ENCODE data around the gene PHF12. TPM values are rescaled to one million over a fixed set of nuclear protein-coding genes. Genes with fewer than 3 reads are reported as not detected.

The PHF12 gene
- total and polyA plus RNA-seq, 2 of the 13 experiments (the other 11 are each of a cell fraction or from before 2014, with no cell fraction given), result 9.8 to 17.1 TPM

DNA sequence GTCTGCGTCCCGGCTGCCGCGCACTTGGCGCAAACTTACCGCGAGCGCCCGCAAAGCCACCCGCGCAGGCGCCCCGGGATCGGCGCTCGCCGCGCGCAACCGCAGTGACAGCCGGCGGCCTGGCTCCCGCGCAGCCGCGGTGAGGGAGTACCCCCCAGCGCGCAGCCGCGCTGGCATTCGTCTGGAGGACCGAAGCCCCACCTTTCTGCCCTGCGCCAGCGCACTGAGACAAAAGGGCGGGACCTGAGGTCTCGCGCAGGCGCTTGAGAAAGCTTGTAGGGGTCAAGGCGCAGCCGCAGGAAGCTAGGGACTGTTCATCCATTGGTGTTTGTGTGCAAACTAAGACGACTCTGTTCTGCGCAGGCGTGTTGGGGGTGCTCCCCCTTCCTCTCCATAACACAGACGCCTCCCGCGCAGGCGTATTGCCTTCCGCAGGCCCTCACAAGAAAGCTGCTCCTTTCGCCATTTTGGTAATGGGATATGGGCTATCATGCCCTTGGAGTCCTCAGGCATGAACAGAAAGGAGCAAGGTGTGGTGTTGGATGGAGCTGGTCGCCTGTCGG lies at the start of gene PHF12 (continued):
- TF ChIP-seq, protein P1, sequence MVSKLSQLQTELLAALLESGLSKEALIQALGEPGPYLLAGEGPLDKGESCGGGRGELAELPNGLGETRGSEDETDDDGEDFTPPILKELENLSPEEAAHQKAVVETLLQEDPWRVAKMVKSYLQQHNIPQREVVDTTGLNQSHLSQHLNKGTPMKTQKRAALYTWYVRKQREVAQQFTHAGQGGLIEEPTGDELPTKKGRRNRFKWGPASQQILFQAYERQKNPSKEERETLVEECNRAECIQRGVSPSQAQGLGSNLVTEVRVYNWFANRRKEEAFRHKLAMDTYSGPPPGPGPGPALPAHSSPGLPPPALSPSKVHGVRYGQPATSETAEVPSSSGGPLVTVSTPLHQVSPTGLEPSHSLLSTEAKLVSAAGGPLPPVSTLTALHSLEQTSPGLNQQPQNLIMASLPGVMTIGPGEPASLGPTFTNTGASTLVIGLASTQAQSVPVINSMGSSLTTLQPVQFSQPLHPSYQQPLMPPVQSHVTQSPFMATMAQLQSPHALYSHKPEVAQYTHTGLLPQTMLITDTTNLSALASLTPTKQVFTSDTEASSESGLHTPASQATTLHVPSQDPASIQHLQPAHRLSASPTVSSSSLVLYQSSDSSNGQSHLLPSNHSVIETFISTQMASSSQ (IDR thresholded peaks at IDR 0.05; ENCODE audit: low read depth), result no peak
- TF ChIP-seq, protein P1 (CRISPR knock-in tag; IDR thresholded peaks at IDR 0.05; ENCODE audit: borderline replicate concordance), result no peak
- TF ChIP-seq DR1 (CRISPR knock-in tag; IDR thresholded peaks at IDR 0.05) (0 out of 2 replicates have a peak, but pooled peaks have one; percentile 35), SOX13 (IDR thresholded peaks at IDR 0.05) (no peak), SOX13 (CRISPR knock-in tag; conservative IDR thresholded peaks at IDR 0.05 in 1 of 2, IDR thresholded peaks at IDR 0.05 in 1 of 2) (0 out of 4 replicates have a peak, but pooled peaks of 1 of the 2 experiments have one; percentile 11), THAP11 (CRISPR knock-in tag; IDR thresholded peaks at IDR 0.05) (peak; percentile 91), ZNF143 (CRISPR knock-in tag; IDR thresholded peaks at IDR 0.05) (peak; percentile 65), SRF (IDR thresholded peaks at IDR 0.05; ENCODE audit: low read depth, low read length) (no peak), SP140L (CRISPR knock-in tag; IDR thresholded peaks at IDR 0.05; ENCODE audit: borderline replicate concordance) (0 out of 2 replicates have a peak, but pooled peaks have one; percentile 24), HNRNPLL (IDR thresholded peaks at IDR 0.05; ENCODE audit: low read depth, low read length, poor library complexity, severe bottlenecking) (peak; percentile 100), ZNF614 (CRISPR knock-in tag; IDR thresholded peaks at IDR 0.05; ENCODE audit: borderline replicate concordance) (0 out of 2 replicates have a peak, but pooled peaks have one; percentile 28), ZNF703 (CRISPR knock-in tag; IDR thresholded peaks at IDR 0.05; ENCODE audit: borderline replicate concordance) (no peak), ZNF12 (CRISPR knock-in tag; IDR thresholded peaks at IDR 0.05) (no peak), SIX1 (CRISPR knock-in tag; IDR thresholded peaks at IDR 0.05; ENCODE audit: borderline replicate concordance) (peak; percentile 85; the same call in 1 of the 2 replicates), ZMAT3 (CRISPR knock-in tag; conservative IDR thresholded peaks at IDR 0.05) (no peak), CBX2 (IDR thresholded peaks at IDR 0.05; ENCODE audit: low read depth, low read length) (no peak), CBX2 (CRISPR knock-in tag; IDR thresholded peaks at IDR 0.05; ENCODE audit: low read depth) (no peak), ZNF510 (CRISPR knock-in tag; IDR thresholded peaks at IDR 0.05; ENCODE audit: low read depth) (no peak)
- TF ChIP-seq, protein P2, sequence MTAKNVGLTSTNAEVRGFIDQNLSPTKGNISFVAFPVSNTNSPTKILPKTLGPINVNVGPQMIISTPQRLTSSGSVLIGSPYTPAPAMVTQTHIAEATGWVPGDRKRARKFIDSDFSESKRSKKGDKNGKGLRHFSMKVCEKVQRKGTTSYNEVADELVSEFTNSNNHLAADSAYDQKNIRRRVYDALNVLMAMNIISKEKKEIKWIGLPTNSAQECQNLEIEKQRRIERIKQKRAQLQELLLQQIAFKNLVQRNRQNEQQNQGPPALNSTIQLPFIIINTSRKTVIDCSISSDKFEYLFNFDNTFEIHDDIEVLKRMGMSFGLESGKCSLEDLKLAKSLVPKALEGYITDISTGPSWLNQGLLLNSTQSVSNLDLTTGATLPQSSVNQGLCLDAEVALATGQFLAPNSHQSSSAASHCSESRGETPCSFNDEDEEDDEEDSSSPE (CRISPR knock-in tag; IDR thresholded peaks at IDR 0.05), result peak; percentile 76
- TF ChIP-seq, protein P3, sequence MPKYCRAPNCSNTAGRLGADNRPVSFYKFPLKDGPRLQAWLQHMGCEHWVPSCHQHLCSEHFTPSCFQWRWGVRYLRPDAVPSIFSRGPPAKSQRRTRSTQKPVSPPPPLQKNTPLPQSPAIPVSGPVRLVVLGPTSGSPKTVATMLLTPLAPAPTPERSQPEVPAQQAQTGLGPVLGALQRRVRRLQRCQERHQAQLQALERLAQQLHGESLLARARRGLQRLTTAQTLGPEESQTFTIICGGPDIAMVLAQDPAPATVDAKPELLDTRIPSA (CRISPR knock-in tag; IDR thresholded peaks at IDR 0.05; ENCODE audit: borderline replicate concordance), result no peak
- TF ChIP-seq, protein P4, sequence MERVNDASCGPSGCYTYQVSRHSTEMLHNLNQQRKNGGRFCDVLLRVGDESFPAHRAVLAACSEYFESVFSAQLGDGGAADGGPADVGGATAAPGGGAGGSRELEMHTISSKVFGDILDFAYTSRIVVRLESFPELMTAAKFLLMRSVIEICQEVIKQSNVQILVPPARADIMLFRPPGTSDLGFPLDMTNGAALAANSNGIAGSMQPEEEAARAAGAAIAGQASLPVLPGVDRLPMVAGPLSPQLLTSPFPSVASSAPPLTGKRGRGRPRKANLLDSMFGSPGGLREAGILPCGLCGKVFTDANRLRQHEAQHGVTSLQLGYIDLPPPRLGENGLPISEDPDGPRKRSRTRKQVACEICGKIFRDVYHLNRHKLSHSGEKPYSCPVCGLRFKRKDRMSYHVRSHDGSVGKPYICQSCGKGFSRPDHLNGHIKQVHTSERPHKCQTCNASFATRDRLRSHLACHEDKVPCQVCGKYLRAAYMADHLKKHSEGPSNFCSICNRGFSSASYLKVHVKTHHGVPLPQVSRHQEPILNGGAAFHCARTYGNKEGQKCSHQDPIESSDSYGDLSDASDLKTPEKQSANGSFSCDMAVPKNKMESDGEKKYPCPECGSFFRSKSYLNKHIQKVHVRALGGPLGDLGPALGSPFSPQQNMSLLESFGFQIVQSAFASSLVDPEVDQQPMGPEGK (CRISPR knock-in tag; IDR thresholded peaks at IDR 0.05), result peak; percentile 25
